GM12878 (cell line): ENCODE results near the gene MKRN1. TPM values are rescaled to one million over a fixed set of nuclear protein-coding genes. Genes with fewer than 3 reads are reported as not detected.

Experiments
- BACH1 ChIP-seq: fragments of 450-650 bp; IDR thresholded peaks from 2 replicates; pipeline ENCODE4 v1.6.1; 2017; ENCODE audit warnings: mild to moderate bottlenecking, borderline replicate concordance
- BMI1 ChIP-seq: fragments of 450-650 bp; IDR thresholded peaks from 2 replicates; pipeline ENCODE4 v1.6.1; 2016; ENCODE audit warnings: mild to moderate bottlenecking, moderate library complexity, borderline replicate concordance
- CBX5 ChIP-seq: sonication (generic); IDR thresholded peaks from 2 replicates; pipeline ENCODE4 v1.6.1; 2016; ENCODE audit warnings: low read depth, moderate library complexity, mild to moderate bottlenecking, inconsistent platforms
- EGR1 ChIP-seq, 2 experiments: IDR thresholded peaks; 1 replicate in 1 of 2; 2 replicates in 1 of 2; pipeline ENCODE4 v1.6.1; 2011 to 2012; ENCODE audit warnings: low read depth in 2 of 2, low read length in 2 of 2, borderline replicate concordance in 1 of 2, mild to moderate bottlenecking in 1 of 2, moderate library complexity in 1 of 2
- FOS ChIP-seq: IDR thresholded peaks from 3 replicates; pipeline ENCODE4 v1.6.1; 2011; ENCODE audit warnings: borderline replicate concordance; ENCODE audit not compliant: insufficient read length; ENCODE audit errors: extremely low read depth
- GABPA ChIP-seq: IDR thresholded peaks from 2 replicates; pipeline ENCODE4 v1.6.1; 2014; ENCODE audit warnings: antibody characterized with exemption, low read depth, mild to moderate bottlenecking, inconsistent platforms
- LARP7 ChIP-seq: fragments of 450-650 bp; IDR thresholded peaks from 2 replicates; pipeline ENCODE4 v1.6.1; 2017; ENCODE audit warnings: mild to moderate bottlenecking
- MTA3 ChIP-seq: IDR thresholded peaks from 2 replicates; pipeline ENCODE4 v1.6.1; 2012; ENCODE audit warnings: low read length, inconsistent platforms, borderline replicate concordance
- NFIC ChIP-seq: IDR thresholded peaks from 2 replicates; pipeline ENCODE4 v1.6.1; 2012; ENCODE audit warnings: low read depth, mild to moderate bottlenecking, inconsistent platforms, low read length, moderate library complexity
- NFXL1 ChIP-seq: fragments of 450-650 bp; IDR thresholded peaks from 2 replicates; pipeline ENCODE4 v1.6.1; 2017; ENCODE audit warnings: antibody characterized with exemption, mild to moderate bottlenecking, borderline replicate concordance
- POLR2AphosphoS5 ChIP-seq: IDR thresholded peaks from 2 replicates; pipeline ENCODE4 v1.6.1; 2011; ENCODE audit warnings: mild to moderate bottlenecking, low read length, inconsistent platforms
- TCF3 ChIP-seq: IDR thresholded peaks from 2 replicates; pipeline ENCODE4 v1.6.1; 2012; ENCODE audit warnings: low read depth, mild to moderate bottlenecking, low read length, borderline replicate concordance; ENCODE audit not compliant: insufficient read depth
- ZNF217 ChIP-seq: fragments of 450-650 bp; IDR thresholded peaks from 2 replicates; pipeline ENCODE4 v1.6.1; 2017; ENCODE audit warnings: antibody characterized with exemption, mild to moderate bottlenecking
- ZNF384 ChIP-seq: IDR thresholded peaks from 2 replicates; pipeline ENCODE4 v1.6.1; 2012; ENCODE audit warnings: low read depth, mild to moderate bottlenecking, low read length, improper control_type of control experiment, borderline replicate concordance
- polyA plus RNA-seq, 11 experiments: library from polyadenylated mRNA; depleted of rRNA in 4 of 11; unstranded in 6 of 11; stranded (reverse) in 5 of 11; fragments of >200 nt; fragmentation: Nextera tagmentation in 4 of 11; fragmentation: Illumina TruSeq in 1 of 11; extraction: Ambion mirVana in 4 of 11; extraction: Trizol in 1 of 11; gene quantifications; 1 replicate in 1 of 11; 2 replicates in 10 of 11; pipeline versions ENCODE4 v1.2.1 to v1.2.3, GENCODE V29; 2011 to 2016; ENCODE audit warnings: inconsistent platforms in 2 of 11, missing spikeins in 2 of 11, low read depth in 1 of 11
- total RNA-seq, 4 experiments: library from RNA; depleted of rRNA in 3 of 4; stranded (reverse); fragments of >200 nt in 3 of 4; fragmentation: Illumina TruSeq in 1 of 4; extraction: Trizol in 1 of 4; gene quantifications; 2 replicates each; pipeline versions ENCODE4 v1.2.1 to v1.2.3, GENCODE V29; 2013 to 2021
- TF ChIP-seq, protein P1 (sequence below): IDR thresholded peaks from 2 replicates; pipeline ENCODE4 v1.6.1; 2012; ENCODE audit warnings: low read depth, low read length, improper control_type of control experiment
- TF ChIP-seq, protein P2 (sequence below): IDR thresholded peaks from 2 replicates; pipeline ENCODE4 v1.6.1; 2012; ENCODE audit warnings: mild to moderate bottlenecking, low read depth, low read length
- TF ChIP-seq, protein P3 (sequence below): IDR thresholded peaks from 2 replicates; pipeline ENCODE4 v1.6.1; 2011; ENCODE audit warnings: borderline replicate concordance, low read depth, mild to moderate bottlenecking, moderate library complexity, low read length; ENCODE audit not compliant: insufficient read depth, poor library complexity, severe bottlenecking
- TF ChIP-seq, protein P4 (sequence below): fragments of 450-650 bp; IDR thresholded peaks from 2 replicates; pipeline ENCODE4 v1.6.1; 2018; ENCODE audit warnings: borderline replicate concordance, mild to moderate bottlenecking; ENCODE audit not compliant: partially characterized antibody
- TF ChIP-seq, protein P5 (sequence below): IDR thresholded peaks from 2 replicates; pipeline ENCODE4 v1.6.1; 2011; ENCODE audit warnings: low read depth, low read length, improper control_type of control experiment, borderline replicate concordance

Gene MKRN1
- total and polyA plus RNA-seq, 10 of the 15 experiments (the other 5 are each of a cell fraction or from before 2014, with no cell fraction given) = 19.1 to 61.3 (median 50.6) TPM

DNA sequence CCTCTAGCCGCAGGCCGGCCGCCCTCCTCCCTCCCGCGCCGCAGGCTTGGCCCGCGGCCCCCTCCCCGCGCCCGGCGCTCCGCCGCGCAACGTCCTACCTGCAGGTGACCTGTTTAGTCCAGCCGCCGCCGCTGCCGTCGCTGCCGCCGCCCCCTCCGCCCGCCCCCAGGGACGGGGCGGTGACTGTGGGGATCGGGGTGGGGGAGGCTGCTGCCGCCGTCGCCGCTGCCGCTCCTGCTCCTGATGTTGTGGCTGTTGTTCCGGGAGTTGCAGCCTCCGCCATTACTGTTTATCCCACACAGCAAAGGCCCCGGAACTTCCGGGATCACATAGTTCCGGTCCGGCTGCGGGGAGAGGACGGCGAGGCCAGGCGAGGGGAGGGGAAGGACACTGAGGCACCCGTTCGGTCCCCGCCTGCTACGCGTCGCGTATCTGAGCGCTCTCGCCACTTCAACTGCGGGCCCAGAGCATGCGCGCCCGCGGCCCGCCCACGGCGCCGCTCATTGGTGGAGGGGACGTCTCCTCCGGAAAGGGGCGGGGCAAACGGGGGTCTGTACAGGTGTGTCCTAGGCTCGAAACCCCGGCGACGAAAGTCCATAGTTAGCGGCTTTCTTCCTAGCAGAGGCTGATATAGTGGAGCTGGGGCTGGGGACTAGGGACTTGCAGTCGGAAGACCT lies at the start of gene MKRN1 (continued):
- TF ChIP-seq MTA3 (no peak), EGR1 (IDR thresholded peaks at IDR 0.05; ENCODE audit: borderline replicate concordance in 1 of 2, low read depth in 2 of 2, low read length in 2 of 2) (peak in 1 of 2 experiments; percentile 43; a peak in 1 of 3 replicates), LARP7 (no peak), ZNF384 (no peak), CBX5 (no peak), TCF3 (0 out of 2 replicates have a peak, but pooled peaks have one; percentile 8), GABPA (peak; percentile 90), BACH1 (no peak), NFXL1 (no peak), NFIC (no peak), FOS (no peak), POLR2AphosphoS5 (peak; percentile 75), ZNF217 (no peak), BMI1 (no peak)
- TF ChIP-seq, protein P1, sequence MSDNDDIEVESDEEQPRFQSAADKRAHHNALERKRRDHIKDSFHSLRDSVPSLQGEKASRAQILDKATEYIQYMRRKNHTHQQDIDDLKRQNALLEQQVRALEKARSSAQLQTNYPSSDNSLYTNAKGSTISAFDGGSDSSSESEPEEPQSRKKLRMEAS = peak; percentile 82
- TF ChIP-seq, protein P2, sequence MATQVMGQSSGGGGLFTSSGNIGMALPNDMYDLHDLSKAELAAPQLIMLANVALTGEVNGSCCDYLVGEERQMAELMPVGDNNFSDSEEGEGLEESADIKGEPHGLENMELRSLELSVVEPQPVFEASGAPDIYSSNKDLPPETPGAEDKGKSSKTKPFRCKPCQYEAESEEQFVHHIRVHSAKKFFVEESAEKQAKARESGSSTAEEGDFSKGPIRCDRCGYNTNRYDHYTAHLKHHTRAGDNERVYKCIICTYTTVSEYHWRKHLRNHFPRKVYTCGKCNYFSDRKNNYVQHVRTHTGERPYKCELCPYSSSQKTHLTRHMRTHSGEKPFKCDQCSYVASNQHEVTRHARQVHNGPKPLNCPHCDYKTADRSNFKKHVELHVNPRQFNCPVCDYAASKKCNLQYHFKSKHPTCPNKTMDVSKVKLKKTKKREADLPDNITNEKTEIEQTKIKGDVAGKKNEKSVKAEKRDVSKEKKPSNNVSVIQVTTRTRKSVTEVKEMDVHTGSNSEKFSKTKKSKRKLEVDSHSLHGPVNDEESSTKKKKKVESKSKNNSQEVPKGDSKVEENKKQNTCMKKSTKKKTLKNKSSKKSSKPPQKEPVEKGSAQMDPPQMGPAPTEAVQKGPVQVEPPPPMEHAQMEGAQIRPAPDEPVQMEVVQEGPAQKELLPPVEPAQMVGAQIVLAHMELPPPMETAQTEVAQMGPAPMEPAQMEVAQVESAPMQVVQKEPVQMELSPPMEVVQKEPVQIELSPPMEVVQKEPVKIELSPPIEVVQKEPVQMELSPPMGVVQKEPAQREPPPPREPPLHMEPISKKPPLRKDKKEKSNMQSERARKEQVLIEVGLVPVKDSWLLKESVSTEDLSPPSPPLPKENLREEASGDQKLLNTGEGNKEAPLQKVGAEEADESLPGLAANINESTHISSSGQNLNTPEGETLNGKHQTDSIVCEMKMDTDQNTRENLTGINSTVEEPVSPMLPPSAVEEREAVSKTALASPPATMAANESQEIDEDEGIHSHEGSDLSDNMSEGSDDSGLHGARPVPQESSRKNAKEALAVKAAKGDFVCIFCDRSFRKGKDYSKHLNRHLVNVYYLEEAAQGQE = no peak
- TF ChIP-seq, protein P3, sequence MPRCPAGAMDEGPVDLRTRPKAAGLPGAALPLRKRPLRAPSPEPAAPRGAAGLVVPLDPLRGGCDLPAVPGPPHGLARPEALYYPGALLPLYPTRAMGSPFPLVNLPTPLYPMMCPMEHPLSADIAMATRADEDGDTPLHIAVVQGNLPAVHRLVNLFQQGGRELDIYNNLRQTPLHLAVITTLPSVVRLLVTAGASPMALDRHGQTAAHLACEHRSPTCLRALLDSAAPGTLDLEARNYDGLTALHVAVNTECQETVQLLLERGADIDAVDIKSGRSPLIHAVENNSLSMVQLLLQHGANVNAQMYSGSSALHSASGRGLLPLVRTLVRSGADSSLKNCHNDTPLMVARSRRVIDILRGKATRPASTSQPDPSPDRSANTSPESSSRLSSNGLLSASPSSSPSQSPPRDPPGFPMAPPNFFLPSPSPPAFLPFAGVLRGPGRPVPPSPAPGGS = no peak
- TF ChIP-seq, protein P4, sequence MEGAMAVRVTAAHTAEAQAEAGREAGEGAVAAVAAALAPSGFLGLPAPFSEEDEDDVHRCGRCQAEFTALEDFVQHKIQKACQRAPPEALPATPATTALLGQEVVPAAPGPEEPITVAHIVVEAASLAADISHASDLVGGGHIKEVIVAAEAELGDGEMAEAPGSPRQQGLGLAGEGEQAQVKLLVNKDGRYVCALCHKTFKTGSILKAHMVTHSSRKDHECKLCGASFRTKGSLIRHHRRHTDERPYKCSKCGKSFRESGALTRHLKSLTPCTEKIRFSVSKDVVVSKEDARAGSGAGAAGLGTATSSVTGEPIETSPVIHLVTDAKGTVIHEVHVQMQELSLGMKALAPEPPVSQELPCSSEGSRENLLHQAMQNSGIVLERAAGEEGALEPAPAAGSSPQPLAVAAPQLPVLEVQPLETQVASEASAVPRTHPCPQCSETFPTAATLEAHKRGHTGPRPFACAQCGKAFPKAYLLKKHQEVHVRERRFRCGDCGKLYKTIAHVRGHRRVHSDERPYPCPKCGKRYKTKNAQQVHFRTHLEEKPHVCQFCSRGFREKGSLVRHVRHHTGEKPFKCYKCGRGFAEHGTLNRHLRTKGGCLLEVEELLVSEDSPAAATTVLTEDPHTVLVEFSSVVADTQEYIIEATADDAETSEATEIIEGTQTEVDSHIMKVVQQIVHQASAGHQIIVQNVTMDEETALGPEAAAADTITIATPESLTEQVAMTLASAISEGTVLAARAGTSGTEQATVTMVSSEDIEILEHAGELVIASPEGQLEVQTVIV = peak; percentile 63
- TF ChIP-seq, protein P5, sequence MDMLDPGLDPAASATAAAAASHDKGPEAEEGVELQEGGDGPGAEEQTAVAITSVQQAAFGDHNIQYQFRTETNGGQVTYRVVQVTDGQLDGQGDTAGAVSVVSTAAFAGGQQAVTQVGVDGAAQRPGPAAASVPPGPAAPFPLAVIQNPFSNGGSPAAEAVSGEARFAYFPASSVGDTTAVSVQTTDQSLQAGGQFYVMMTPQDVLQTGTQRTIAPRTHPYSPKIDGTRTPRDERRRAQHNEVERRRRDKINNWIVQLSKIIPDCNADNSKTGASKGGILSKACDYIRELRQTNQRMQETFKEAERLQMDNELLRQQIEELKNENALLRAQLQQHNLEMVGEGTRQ = no peak
